HepG2 (cell line): ENCODE results near the gene SNRNP200. TPM values are rescaled to one million over a fixed set of nuclear protein-coding genes. Genes with fewer than 3 reads are reported as not detected.
A peak's percentile ranks its signal among the peaks of the same experiment; 100 is the strongest.

Source experiments
- EHMT2 ChIP-seq: fragments of 200-600 bp; sonication (generic); IDR thresholded peaks from 2 replicates; pipeline ENCODE4 v1.7.0; 2017; ENCODE audit warnings: antibody characterized with exemption, low read depth, low read length, borderline replicate concordance
- ESRRA ChIP-seq: sonication (generic); formaldehyde crosslinking; IDR thresholded peaks from 2 replicates; pipeline ENCODE4 v1.5.1; 2020; ENCODE audit warnings: mild to moderate bottlenecking, low read depth, missing genetic modification reagents
- FOXA3 ChIP-seq: IDR thresholded peaks from 2 replicates; pipeline ENCODE4 v1.6.1; 2016; ENCODE audit warnings: missing genetic modification reagents, missing compliant biosample characterization
- HNF4G ChIP-seq, 2 experiments: sonication (generic) in 1 of 2; formaldehyde crosslinking in 1 of 2; IDR thresholded peaks; 2 replicates each; pipeline versions ENCODE4 v1.4.0 to v1.6.1; 2011 to 2020; ENCODE audit warnings: borderline replicate concordance in 2 of 2, low read depth in 2 of 2, mild to moderate bottlenecking in 2 of 2, low read length in 1 of 2, missing genetic modification reagents in 1 of 2, moderate library complexity in 1 of 2
- MED8 ChIP-seq: sonication (generic); formaldehyde crosslinking; IDR thresholded peaks from 2 replicates; pipeline ENCODE4 v1.8.1; 2023; ENCODE audit warnings: mild to moderate bottlenecking, missing genetic modification reagents; ENCODE audit not compliant: insufficient replicate concordance
- NONO ChIP-seq, 2 experiments: fragments of 450-650 bp in 1 of 2; sonication (generic) in 1 of 2; formaldehyde crosslinking in 1 of 2; IDR thresholded peaks in 1 of 2; conservative IDR thresholded peaks in 1 of 2; 2 replicates each; pipeline versions ENCODE4 v1.6.1 to v1.8.0; 2017 to 2022; ENCODE audit warnings: mild to moderate bottlenecking in 1 of 2, missing genetic modification reagents in 1 of 2, moderate library complexity in 1 of 2
- PHB2 ChIP-seq: fragments of 450-650 bp; IDR thresholded peaks from 2 replicates; pipeline ENCODE4 v1.6.1; 2018; ENCODE audit not compliant: partially characterized antibody
- PHF8 ChIP-seq: sonication (generic); formaldehyde crosslinking; IDR thresholded peaks from 2 replicates; pipeline ENCODE4 v1.5.0; 2020; ENCODE audit warnings: missing genetic modification reagents
- RXRA ChIP-seq: sonication (generic); formaldehyde crosslinking; IDR thresholded peaks from 2 replicates; pipeline ENCODE4 v1.5.1; 2020; ENCODE audit warnings: missing genetic modification reagents
- SMARCC2 ChIP-seq: fragments of 450-650 bp; IDR thresholded peaks from 2 replicates; pipeline ENCODE4 v1.6.1; 2017; ENCODE audit warnings: antibody characterized with exemption, mild to moderate bottlenecking
- TAF1 ChIP-seq: sonication (generic); formaldehyde crosslinking; IDR thresholded peaks from 2 replicates; pipeline ENCODE4 v1.4.0; 2020; ENCODE audit warnings: missing genetic modification reagents
- ZFP62 ChIP-seq: sonication (generic); formaldehyde crosslinking; IDR thresholded peaks from 2 replicates; pipeline ENCODE4 v1.4.0; 2020; ENCODE audit warnings: missing genetic modification reagents
- ZNF335 ChIP-seq: sonication (generic); formaldehyde crosslinking; IDR thresholded peaks from 2 replicates; pipeline ENCODE4 v1.4.0; 2020; ENCODE audit warnings: missing genetic modification reagents
- ZNF441 ChIP-seq: sonication (generic); formaldehyde crosslinking; IDR thresholded peaks from 2 replicates; pipeline ENCODE4 v1.7.0; 2021; ENCODE audit warnings: missing genetic modification reagents, borderline replicate concordance
- ZNF709 ChIP-seq: sonication (generic); formaldehyde crosslinking; IDR thresholded peaks from 2 replicates; pipeline ENCODE4 v1.5.0; 2020; ENCODE audit warnings: mild to moderate bottlenecking, missing genetic modification reagents
- ZNF746 ChIP-seq: sonication (generic); formaldehyde crosslinking; IDR thresholded peaks from 2 replicates; pipeline ENCODE4 v1.8.0; 2022; ENCODE audit warnings: mild to moderate bottlenecking, missing genetic modification reagents
- ZNF768 ChIP-seq: sonication (generic); formaldehyde crosslinking; IDR thresholded peaks from 2 replicates; pipeline ENCODE4 v1.4.0; 2020; ENCODE audit warnings: missing genetic modification reagents
- ZNF772 ChIP-seq: sonication (generic); formaldehyde crosslinking; IDR thresholded peaks from 2 replicates; pipeline ENCODE4 v1.5.0; 2020; ENCODE audit warnings: mild to moderate bottlenecking, missing genetic modification reagents
- ZSCAN9 ChIP-seq: IDR thresholded peaks from 2 replicates; pipeline ENCODE4 v1.6.1; 2016; ENCODE audit warnings: borderline replicate concordance
- ZZZ3 ChIP-seq: sonication (generic); formaldehyde crosslinking; IDR thresholded peaks from 2 replicates; pipeline ENCODE4 v1.4.0; 2020; ENCODE audit warnings: missing genetic modification reagents, mild to moderate bottlenecking, borderline replicate concordance
- polyA plus RNA-seq, 8 experiments: library from polyadenylated mRNA; depleted of rRNA in 3 of 8; stranded (reverse) in 7 of 8; unstranded in 1 of 8; fragments of >200 nt; fragmentation: Illumina TruSeq in 4 of 8; extraction: Trizol in 4 of 8; gene quantifications; 2 replicates each; pipeline versions ENCODE4 v1.2.1 to v1.2.3, GENCODE V29; 2011 to 2016; ENCODE audit warnings: low read depth in 4 of 8, missing spikeins in 1 of 8, mixed read lengths in 1 of 8; ENCODE audit not compliant: insufficient read depth in 1 of 8
- total RNA-seq, 5 experiments: library from RNA; depleted of rRNA; stranded (reverse); fragments of >200 nt; fragmentation: Illumina TruSeq; extraction: Trizol; gene quantifications; 2 replicates each; pipeline ENCODE4 v1.2.3, GENCODE V29; 2016; ENCODE audit warnings: low read depth in 1 of 5
- TF ChIP-seq, protein P1 (sequence below): sonication (generic); formaldehyde crosslinking; IDR thresholded peaks from 2 replicates; pipeline ENCODE4 v1.5.1; 2020; ENCODE audit warnings: mild to moderate bottlenecking, missing genetic modification reagents, moderate library complexity
- TF ChIP-seq, protein P2 (sequence below): sonication (generic); formaldehyde crosslinking; IDR thresholded peaks from 2 replicates; pipeline ENCODE4 v1.4.0; 2020; ENCODE audit warnings: missing genetic modification reagents, low read depth, mild to moderate bottlenecking, borderline replicate concordance
- TF ChIP-seq, protein P3 (sequence below): IDR thresholded peaks from 2 replicates; pipeline ENCODE4 v1.6.1; 2012; ENCODE audit warnings: inconsistent platforms
- TF ChIP-seq, protein P4 (sequence below): sonication (generic); formaldehyde crosslinking; IDR thresholded peaks from 2 replicates; pipeline ENCODE4 v1.5.1; 2020; ENCODE audit warnings: missing genetic modification reagents, mild to moderate bottlenecking, borderline replicate concordance

The SNRNP200 gene
- total and polyA plus RNA-seq, 2 of the 13 experiments (the other 11 are each of a cell fraction or from before 2014, with no cell fraction given), result 99.0 to 232 TPM

DNA sequence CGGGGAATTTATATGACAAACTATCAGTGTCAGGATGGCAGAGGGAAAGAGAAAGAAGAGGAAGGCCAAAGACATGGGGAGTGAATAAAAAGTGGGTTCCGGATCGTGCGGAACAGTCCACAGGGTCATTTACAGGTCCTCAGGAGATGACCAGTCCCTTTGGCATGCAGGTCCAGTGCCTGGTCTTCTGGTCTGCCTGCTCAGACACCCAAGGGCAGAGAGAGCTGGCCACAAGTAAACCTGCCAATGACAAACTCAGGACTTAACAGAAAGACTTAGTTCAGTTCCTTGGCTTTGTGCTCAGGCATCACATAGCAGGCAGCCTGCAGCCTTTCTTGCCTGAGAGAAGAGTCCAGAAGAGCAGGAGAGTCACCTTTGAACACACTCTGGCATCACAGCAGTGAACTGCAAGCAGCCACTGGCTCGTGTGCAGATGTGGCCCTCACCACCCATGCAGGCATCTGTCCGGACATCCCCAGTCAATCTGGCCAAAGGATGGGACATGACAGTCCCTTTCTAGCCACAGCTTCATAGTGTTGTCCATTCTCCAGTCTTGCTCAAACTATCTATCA lies 53.5 kb downstream of the SNRNP200 start (continued):
- TF ChIP-seq, protein P1, sequence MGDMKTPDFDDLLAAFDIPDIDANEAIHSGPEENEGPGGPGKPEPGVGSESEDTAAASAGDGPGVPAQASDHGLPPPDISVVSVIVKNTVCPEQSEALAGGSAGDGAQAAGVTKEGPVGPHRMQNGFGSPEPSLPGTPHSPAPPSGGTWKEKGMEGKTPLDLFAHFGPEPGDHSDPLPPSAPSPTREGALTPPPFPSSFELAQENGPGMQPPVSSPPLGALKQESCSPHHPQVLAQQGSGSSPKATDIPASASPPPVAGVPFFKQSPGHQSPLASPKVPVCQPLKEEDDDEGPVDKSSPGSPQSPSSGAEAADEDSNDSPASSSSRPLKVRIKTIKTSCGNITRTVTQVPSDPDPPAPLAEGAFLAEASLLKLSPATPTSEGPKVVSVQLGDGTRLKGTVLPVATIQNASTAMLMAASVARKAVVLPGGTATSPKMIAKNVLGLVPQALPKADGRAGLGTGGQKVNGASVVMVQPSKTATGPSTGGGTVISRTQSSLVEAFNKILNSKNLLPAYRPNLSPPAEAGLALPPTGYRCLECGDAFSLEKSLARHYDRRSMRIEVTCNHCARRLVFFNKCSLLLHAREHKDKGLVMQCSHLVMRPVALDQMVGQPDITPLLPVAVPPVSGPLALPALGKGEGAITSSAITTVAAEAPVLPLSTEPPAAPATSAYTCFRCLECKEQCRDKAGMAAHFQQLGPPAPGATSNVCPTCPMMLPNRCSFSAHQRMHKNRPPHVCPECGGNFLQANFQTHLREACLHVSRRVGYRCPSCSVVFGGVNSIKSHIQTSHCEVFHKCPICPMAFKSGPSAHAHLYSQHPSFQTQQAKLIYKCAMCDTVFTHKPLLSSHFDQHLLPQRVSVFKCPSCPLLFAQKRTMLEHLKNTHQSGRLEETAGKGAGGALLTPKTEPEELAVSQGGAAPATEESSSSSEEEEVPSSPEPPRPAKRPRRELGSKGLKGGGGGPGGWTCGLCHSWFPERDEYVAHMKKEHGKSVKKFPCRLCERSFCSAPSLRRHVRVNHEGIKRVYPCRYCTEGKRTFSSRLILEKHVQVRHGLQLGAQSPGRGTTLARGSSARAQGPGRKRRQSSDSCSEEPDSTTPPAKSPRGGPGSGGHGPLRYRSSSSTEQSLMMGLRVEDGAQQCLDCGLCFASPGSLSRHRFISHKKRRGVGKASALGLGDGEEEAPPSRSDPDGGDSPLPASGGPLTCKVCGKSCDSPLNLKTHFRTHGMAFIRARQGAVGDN (CRISPR knock-in tag), result peak; percentile 50
- peak; percentile 47; the same call in 1 of the 2 replicates for TF ChIP-seq ZNF335 (CRISPR knock-in tag)
- no peak for TF ChIP-seq ZNF746 (CRISPR knock-in tag)
- TF ChIP-seq ESRRA (CRISPR knock-in tag), result 0 out of 2 replicates have a peak, but pooled peaks have one; percentile 41
- TF ChIP-seq RXRA (CRISPR knock-in tag), result peak; percentile 66; the same call in 1 of the 2 replicates
- no peak for TF ChIP-seq PHB2
- no peak for TF ChIP-seq PHF8 (CRISPR knock-in tag)
- no peak for TF ChIP-seq EHMT2
- peak; percentile 68 for TF ChIP-seq FOXA3
- TF ChIP-seq SMARCC2, result no peak
- no peak for TF ChIP-seq ZFP62
- TF ChIP-seq ZNF441, result no peak
- TF ChIP-seq, protein P2, sequence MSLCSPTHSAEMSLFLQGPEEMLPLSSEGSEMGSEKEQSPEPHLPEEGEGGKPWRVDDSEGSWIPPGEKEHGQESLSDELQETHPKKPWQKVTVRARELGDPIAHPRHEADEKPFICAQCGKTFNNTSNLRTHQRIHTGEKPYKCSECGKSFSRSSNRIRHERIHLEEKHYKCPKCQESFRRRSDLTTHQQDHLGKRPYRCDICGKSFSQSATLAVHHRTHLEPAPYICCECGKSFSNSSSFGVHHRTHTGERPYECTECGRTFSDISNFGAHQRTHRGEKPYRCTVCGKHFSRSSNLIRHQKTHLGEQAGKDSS (CRISPR knock-in tag), result peak; percentile 68; the same call in 1 of the 2 replicates
- no peak for TF ChIP-seq ZNF768 (CRISPR knock-in tag)
- peak; percentile 31 for TF ChIP-seq MED8 (CRISPR knock-in tag)
- TF ChIP-seq, protein P3, sequence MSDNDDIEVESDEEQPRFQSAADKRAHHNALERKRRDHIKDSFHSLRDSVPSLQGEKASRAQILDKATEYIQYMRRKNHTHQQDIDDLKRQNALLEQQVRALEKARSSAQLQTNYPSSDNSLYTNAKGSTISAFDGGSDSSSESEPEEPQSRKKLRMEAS, result 0 out of 2 replicates have a peak, but pooled peaks have one; percentile 1
- TF ChIP-seq NONO (IDR thresholded peaks at IDR 0.05), result no peak
- TF ChIP-seq NONO (CRISPR knock-in tag; conservative IDR thresholded peaks at IDR 0.05), result peak; percentile 16; the same call in 1 of the 2 replicates
- 0 out of 2 replicates have a peak, but pooled peaks have one; percentile 25 for TF ChIP-seq ZNF772 (CRISPR knock-in tag)
- TF ChIP-seq ZZZ3 (CRISPR knock-in tag), result 0 out of 2 replicates have a peak, but pooled peaks have one; percentile 42
- TF ChIP-seq ZSCAN9 (CRISPR knock-in tag), result 0 out of 2 replicates have a peak, but pooled peaks have one; percentile 40
- no peak for TF ChIP-seq ZNF709 (CRISPR knock-in tag)
- TF ChIP-seq HNF4G (IDR thresholded peaks at IDR 0.05; ENCODE audit: borderline replicate concordance, low read depth, low read length), result no peak
- TF ChIP-seq HNF4G (CRISPR knock-in tag; IDR thresholded peaks at IDR 0.05; ENCODE audit: borderline replicate concordance, low read depth), result no peak
- TF ChIP-seq, protein P4, sequence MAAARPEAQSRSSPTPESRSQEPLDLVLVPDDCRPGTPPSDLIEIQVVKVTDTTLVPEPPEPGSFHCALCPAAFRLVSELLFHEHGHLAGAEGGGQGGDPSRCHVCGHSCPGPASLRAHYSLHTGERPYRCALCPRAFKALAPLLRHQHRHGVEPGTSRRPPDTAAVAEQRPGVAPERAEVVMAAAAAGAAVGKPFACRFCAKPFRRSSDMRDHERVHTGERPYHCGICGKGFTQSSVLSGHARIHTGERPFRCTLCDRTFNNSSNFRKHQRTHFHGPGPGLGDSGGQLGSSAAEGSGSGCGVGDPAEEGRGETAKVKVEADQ, result no peak
- 0 out of 2 replicates have a peak, but pooled peaks have one; percentile 5 for TF ChIP-seq TAF1 (CRISPR knock-in tag)
